OCI-LY1 (cell line): ENCODE results near the gene PDZK1IP1.

Source experiments
- EZH2 ChIP-seq: fragments of 200-600 bp; sonication (generic), shearing (Covaris generic); IDR thresholded peaks from 2 replicates; pipeline ENCODE4 v1.8.0; 2017; ENCODE audit warnings: borderline replicate concordance, mixed run types, mild to moderate bottlenecking, antibody characterized with exemption, low read length, moderate library complexity, mixed read lengths
- TF ChIP-seq, protein P1 (sequence below): fragments of 200-600 bp; sonication (generic), shearing (Covaris generic); IDR thresholded peaks from 2 replicates; pipeline ENCODE4 v1.5.1; 2017; ENCODE audit warnings: mild to moderate bottlenecking, antibody characterized with exemption, low read length, moderate library complexity, mixed read lengths

DNA sequence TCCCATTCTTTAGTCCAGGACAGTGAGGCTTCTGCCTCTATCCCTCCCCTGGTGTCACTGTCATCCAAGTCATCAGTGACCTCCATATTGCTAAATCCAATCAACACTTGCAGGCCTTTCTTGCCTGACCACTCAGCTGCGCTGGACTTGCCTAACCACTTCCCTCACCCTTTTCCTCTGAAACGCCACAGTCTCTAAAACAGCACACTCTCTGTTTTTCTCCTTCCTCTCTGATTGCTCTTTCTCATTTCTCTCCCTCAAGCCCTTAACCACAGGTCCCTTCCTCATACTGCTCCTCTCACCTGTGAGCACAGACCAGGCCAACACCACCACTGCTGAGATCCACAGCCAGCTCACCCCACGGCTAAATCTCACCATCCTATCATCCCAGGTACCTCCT lies 24.7 kb upstream of the PDZK1IP1 start:
- TF ChIP-seq, protein P1, sequence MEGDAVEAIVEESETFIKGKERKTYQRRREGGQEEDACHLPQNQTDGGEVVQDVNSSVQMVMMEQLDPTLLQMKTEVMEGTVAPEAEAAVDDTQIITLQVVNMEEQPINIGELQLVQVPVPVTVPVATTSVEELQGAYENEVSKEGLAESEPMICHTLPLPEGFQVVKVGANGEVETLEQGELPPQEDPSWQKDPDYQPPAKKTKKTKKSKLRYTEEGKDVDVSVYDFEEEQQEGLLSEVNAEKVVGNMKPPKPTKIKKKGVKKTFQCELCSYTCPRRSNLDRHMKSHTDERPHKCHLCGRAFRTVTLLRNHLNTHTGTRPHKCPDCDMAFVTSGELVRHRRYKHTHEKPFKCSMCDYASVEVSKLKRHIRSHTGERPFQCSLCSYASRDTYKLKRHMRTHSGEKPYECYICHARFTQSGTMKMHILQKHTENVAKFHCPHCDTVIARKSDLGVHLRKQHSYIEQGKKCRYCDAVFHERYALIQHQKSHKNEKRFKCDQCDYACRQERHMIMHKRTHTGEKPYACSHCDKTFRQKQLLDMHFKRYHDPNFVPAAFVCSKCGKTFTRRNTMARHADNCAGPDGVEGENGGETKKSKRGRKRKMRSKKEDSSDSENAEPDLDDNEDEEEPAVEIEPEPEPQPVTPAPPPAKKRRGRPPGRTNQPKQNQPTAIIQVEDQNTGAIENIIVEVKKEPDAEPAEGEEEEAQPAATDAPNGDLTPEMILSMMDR = no peak
- no peak for TF ChIP-seq EZH2
